ENCODE results near the gene SUMF2. TPM values are rescaled to one million over a fixed set of nuclear protein-coding genes. Genes with fewer than 3 reads are reported as not detected.

Gene SUMF2
- total RNA-seq, 1 experiment from 2014 or later, result 99.6 TPM

DNA sequence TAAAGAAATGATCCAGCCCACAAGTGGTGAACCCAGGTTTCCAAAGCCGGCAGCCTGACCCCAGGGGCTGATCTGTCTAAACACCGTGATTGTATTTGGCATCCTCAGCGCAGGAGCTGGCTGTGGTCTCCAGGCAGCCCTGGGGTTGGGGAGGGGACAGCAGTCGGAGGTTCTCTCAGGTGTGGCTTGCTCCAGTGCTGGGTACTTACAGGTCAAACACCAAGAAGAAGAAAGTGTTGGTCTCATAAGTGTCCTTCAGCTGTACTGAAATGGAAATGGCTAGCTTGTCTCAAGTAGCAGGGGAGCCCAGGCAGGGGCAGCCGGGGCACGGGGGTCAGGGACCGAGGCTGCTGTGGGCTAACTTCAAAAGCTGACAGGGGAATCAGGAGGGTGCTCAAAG, 22.7 kb downstream of the SUMF2 start:
- CTCF ChIA-PET, result interaction anchor here (1.9 kb wide), 1 partner anchor 13 kb away, joined by 8 read pairs; no protein-coding TSS in a partner anchor
- POLR2A ChIA-PET, result no interaction called here
- TF ChIP-seq ZNF219 (CRISPR knock-in tag; IDR thresholded peaks at IDR 0.05; ENCODE audit: borderline replicate concordance), result no peak
- TF ChIP-seq SMAD4 (CRISPR knock-in tag; IDR thresholded peaks at IDR 0.05), result no peak
- TF ChIP-seq ZBTB21 (CRISPR knock-in tag; IDR thresholded peaks at IDR 0.05; ENCODE audit: borderline replicate concordance), result no peak
- TF ChIP-seq, protein P1, sequence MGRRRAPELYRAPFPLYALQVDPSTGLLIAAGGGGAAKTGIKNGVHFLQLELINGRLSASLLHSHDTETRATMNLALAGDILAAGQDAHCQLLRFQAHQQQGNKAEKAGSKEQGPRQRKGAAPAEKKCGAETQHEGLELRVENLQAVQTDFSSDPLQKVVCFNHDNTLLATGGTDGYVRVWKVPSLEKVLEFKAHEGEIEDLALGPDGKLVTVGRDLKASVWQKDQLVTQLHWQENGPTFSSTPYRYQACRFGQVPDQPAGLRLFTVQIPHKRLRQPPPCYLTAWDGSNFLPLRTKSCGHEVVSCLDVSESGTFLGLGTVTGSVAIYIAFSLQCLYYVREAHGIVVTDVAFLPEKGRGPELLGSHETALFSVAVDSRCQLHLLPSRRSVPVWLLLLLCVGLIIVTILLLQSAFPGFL (CRISPR knock-in tag; IDR thresholded peaks at IDR 0.05; ENCODE audit: borderline replicate concordance), result no peak
- TF ChIP-seq, protein P2, sequence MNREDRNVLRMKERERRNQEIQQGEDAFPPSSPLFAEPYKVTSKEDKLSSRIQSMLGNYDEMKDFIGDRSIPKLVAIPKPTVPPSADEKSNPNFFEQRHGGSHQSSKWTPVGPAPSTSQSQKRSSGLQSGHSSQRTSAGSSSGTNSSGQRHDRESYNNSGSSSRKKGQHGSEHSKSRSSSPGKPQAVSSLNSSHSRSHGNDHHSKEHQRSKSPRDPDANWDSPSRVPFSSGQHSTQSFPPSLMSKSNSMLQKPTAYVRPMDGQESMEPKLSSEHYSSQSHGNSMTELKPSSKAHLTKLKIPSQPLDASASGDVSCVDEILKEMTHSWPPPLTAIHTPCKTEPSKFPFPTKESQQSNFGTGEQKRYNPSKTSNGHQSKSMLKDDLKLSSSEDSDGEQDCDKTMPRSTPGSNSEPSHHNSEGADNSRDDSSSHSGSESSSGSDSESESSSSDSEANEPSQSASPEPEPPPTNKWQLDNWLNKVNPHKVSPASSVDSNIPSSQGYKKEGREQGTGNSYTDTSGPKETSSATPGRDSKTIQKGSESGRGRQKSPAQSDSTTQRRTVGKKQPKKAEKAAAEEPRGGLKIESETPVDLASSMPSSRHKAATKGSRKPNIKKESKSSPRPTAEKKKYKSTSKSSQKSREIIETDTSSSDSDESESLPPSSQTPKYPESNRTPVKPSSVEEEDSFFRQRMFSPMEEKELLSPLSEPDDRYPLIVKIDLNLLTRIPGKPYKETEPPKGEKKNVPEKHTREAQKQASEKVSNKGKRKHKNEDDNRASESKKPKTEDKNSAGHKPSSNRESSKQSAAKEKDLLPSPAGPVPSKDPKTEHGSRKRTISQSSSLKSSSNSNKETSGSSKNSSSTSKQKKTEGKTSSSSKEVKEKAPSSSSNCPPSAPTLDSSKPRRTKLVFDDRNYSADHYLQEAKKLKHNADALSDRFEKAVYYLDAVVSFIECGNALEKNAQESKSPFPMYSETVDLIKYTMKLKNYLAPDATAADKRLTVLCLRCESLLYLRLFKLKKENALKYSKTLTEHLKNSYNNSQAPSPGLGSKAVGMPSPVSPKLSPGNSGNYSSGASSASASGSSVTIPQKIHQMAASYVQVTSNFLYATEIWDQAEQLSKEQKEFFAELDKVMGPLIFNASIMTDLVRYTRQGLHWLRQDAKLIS (CRISPR knock-in tag; IDR thresholded peaks at IDR 0.05; ENCODE audit: borderline replicate concordance), result no peak
- TF ChIP-seq, protein P3, sequence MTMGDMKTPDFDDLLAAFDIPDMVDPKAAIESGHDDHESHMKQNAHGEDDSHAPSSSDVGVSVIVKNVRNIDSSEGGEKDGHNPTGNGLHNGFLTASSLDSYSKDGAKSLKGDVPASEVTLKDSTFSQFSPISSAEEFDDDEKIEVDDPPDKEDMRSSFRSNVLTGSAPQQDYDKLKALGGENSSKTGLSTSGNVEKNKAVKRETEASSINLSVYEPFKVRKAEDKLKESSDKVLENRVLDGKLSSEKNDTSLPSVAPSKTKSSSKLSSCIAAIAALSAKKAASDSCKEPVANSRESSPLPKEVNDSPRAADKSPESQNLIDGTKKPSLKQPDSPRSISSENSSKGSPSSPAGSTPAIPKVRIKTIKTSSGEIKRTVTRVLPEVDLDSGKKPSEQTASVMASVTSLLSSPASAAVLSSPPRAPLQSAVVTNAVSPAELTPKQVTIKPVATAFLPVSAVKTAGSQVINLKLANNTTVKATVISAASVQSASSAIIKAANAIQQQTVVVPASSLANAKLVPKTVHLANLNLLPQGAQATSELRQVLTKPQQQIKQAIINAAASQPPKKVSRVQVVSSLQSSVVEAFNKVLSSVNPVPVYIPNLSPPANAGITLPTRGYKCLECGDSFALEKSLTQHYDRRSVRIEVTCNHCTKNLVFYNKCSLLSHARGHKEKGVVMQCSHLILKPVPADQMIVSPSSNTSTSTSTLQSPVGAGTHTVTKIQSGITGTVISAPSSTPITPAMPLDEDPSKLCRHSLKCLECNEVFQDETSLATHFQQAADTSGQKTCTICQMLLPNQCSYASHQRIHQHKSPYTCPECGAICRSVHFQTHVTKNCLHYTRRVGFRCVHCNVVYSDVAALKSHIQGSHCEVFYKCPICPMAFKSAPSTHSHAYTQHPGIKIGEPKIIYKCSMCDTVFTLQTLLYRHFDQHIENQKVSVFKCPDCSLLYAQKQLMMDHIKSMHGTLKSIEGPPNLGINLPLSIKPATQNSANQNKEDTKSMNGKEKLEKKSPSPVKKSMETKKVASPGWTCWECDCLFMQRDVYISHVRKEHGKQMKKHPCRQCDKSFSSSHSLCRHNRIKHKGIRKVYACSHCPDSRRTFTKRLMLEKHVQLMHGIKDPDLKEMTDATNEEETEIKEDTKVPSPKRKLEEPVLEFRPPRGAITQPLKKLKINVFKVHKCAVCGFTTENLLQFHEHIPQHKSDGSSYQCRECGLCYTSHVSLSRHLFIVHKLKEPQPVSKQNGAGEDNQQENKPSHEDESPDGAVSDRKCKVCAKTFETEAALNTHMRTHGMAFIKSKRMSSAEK (CRISPR knock-in tag; IDR thresholded peaks at IDR 0.05; ENCODE audit: borderline replicate concordance), result no peak
- ATAC-seq (no peak), DNase-seq (ENCODE audit: low spot score) (no peak)
- Mint-ChIP-seq H3K4me1 (no peaks in the 10 kb centered on the region), H3K4me3 (no peak overlapping the region), H3K27me3 (ENCODE audit: low read depth) (no peaks in the 10 kb centered on the region), H3K27ac (no peak overlapping the region), H3K36me3 (peaks cover 10% of the 10 kb centered on the region), H3K9me3 (no peaks in the 10 kb centered on the region)

DNA sequence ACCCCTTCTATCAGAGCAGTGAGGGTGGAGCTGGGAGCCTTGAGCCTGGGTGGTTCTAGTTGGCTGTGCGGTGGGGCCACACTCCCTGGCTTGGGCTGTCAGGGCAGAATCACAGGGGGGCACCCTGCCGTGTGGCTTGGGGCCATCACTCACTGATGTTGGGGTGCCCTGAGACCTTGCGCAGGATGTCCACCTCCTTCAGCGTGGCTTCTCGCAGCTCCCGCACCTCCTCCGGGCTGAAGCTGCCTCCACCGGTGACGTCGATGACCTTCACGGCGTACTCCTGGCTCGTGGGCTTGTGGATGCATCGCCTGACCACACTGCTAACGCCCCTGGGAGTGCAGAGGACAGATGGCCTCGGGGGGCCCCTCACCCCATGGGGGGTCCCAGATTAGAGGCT, 23.4 kb downstream of the SUMF2 start:
- no peak for TF ChIP-seq ZNF317 (CRISPR knock-in tag; IDR thresholded peaks at IDR 0.05; ENCODE audit: borderline replicate concordance, low read depth)
- TF ChIP-seq TEAD4 (CRISPR knock-in tag; IDR thresholded peaks at IDR 0.05), result no peak
- TF ChIP-seq, protein P4, sequence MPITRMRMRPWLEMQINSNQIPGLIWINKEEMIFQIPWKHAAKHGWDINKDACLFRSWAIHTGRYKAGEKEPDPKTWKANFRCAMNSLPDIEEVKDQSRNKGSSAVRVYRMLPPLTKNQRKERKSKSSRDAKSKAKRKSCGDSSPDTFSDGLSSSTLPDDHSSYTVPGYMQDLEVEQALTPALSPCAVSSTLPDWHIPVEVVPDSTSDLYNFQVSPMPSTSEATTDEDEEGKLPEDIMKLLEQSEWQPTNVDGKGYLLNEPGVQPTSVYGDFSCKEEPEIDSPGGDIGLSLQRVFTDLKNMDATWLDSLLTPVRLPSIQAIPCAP (CRISPR knock-in tag; IDR thresholded peaks at IDR 0.05), result no peak
- TF ChIP-seq, protein P5, sequence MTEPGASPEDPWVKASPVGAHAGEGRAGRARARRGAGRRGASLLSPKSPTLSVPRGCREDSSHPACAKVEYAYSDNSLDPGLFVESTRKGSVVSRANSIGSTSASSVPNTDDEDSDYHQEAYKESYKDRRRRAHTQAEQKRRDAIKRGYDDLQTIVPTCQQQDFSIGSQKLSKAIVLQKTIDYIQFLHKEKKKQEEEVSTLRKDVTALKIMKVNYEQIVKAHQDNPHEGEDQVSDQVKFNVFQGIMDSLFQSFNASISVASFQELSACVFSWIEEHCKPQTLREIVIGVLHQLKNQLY (CRISPR knock-in tag; IDR thresholded peaks at IDR 0.05), result no peak
- no peak for TF ChIP-seq ELF4 (CRISPR knock-in tag; IDR thresholded peaks at IDR 0.05; ENCODE audit: low read depth)
- TF ChIP-seq JAZF1 (CRISPR knock-in tag; IDR thresholded peaks at IDR 0.05), result no peak
- TF ChIP-seq NFE2L1 (CRISPR knock-in tag; IDR thresholded peaks at IDR 0.05), result no peak
- no peak for TF ChIP-seq TCF7 (CRISPR knock-in tag; IDR thresholded peaks at IDR 0.05; ENCODE audit: low read depth)
- TF ChIP-seq, protein P6, sequence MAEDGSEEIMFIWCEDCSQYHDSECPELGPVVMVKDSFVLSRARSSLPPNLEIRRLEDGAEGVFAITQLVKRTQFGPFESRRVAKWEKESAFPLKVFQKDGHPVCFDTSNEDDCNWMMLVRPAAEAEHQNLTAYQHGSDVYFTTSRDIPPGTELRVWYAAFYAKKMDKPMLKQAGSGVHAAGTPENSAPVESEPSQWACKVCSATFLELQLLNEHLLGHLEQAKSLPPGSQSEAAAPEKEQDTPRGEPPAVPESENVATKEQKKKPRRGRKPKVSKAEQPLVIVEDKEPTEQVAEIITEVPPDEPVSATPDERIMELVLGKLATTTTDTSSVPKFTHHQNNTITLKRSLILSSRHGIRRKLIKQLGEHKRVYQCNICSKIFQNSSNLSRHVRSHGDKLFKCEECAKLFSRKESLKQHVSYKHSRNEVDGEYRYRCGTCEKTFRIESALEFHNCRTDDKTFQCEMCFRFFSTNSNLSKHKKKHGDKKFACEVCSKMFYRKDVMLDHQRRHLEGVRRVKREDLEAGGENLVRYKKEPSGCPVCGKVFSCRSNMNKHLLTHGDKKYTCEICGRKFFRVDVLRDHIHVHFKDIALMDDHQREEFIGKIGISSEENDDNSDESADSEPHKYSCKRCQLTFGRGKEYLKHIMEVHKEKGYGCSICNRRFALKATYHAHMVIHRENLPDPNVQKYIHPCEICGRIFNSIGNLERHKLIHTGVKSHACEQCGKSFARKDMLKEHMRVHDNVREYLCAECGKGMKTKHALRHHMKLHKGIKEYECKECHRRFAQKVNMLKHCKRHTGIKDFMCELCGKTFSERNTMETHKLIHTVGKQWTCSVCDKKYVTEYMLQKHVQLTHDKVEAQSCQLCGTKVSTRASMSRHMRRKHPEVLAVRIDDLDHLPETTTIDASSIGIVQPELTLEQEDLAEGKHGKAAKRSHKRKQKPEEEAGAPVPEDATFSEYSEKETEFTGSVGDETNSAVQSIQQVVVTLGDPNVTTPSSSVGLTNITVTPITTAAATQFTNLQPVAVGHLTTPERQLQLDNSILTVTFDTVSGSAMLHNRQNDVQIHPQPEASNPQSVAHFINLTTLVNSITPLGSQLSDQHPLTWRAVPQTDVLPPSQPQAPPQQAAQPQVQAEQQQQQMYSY (CRISPR knock-in tag; IDR thresholded peaks at IDR 0.05), result no peak
- TF ChIP-seq ZNF416 (CRISPR knock-in tag; IDR thresholded peaks at IDR 0.05), result no peak
- TF ChIP-seq ZNF263 (CRISPR knock-in tag; IDR thresholded peaks at IDR 0.05; ENCODE audit: low read depth), result no peak
- no peak for TF ChIP-seq NR2C2 (CRISPR knock-in tag; IDR thresholded peaks at IDR 0.05)
- no peak for TF ChIP-seq NR3C1 (CRISPR knock-in tag; conservative IDR thresholded peaks at IDR 0.05; ENCODE audit: low read depth)
- ATAC-seq (no peak), DNase-seq (ENCODE audit: low spot score) (no peak)
- Mint-ChIP-seq H3K4me3 (no peak overlapping the region), H3K9me3 (no peaks in the 10 kb centered on the region), H3K27ac (no peak overlapping the region), H3K36me3 (peaks cover 6% of the 10 kb centered on the region; the same call in 1 of the 2 replicates), H3K27me3 (ENCODE audit: low read depth) (no peaks in the 10 kb centered on the region), H3K4me1 (no peaks in the 10 kb centered on the region)
- ChIA-PET CTCF (interaction anchor here (1.9 kb wide), 1 partner anchor 13 kb away, joined by 8 read pairs; no protein-coding TSS in a partner anchor), POLR2A (no interaction called here)
